Measurements from ENCODE around the gene HECA.
A peak's percentile ranks its signal among the peaks of the same experiment; 100 is the strongest.
"Not testable (repeated sequence)": the region's sequence is repeated elsewhere in the genome, so short reads cannot be mapped to it uniquely, and the experiment has no call there.

The HECA gene, protein sequence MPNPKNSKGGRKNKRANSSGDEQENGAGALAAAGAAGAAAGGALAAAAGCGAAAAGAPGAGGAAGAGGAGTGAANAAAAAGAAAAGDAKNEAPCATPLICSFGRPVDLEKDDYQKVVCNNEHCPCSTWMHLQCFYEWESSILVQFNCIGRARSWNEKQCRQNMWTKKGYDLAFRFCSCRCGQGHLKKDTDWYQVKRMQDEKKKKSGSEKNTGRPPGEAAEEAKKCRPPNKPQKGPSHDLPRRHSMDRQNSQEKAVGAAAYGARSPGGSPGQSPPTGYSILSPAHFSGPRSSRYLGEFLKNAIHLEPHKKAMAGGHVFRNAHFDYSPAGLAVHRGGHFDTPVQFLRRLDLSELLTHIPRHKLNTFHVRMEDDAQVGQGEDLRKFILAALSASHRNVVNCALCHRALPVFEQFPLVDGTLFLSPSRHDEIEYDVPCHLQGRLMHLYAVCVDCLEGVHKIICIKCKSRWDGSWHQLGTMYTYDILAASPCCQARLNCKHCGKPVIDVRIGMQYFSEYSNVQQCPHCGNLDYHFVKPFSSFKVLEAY

GRCh38 chr6:139134817-139135577, at the start of gene HECA:
Gene HECA, plus strand, starts transcription at chr6:139135080. Its CDS starts 317 bp downstream, at chr6:139135397.
- DNase-seq (ENCODE audit: low read depth) = peak; percentile 90

DNA sequence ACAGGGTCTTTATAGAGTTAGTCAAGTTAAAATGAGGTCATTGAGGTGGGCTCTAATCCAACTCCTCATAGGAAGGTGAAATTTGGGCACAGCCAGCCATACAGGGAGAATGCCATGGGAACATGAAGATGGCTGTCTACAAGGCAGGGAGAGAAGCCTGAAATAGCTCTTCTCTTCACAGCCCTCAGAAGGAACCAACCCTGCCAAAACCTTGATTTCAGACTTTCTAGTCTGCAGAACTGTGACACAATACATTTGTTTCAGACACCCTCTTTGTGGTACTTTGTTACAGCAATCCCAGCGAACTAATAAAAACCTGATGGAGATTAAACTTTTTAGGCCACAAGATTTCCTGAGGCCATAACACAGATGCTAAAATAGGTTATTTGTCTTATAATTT, 43.1 kb upstream of the HECA start:
- DNase-seq (ENCODE audit: low read depth) = no peak

DNA sequence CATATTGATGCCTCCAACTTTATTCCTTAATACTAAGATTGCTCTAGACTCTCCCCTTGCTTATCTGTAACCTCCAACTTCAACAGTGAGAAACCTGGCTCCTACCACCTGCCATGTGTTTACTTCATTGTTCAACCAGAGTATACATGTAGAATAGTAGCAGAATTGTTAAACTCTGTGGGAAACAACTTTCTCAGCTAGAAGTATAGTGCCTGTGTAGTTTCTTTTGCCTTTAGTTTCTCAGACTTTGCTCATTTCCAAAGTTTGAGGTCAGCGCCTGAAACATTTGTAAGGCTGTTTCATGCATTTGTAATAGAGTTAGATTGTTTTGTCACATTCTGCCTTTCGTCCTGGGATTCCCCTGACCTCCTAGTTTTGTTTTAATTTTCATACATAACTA, 34.9 kb upstream of the HECA start:
- no peak for DNase-seq (ENCODE audit: low read depth)

GRCh38 chr6:139107051-139107450, 27.8 kb upstream of the HECA start:
- DNase-seq (ENCODE audit: low read depth) = no peak

GRCh38 chr6:139108378-139108777, 26.5 kb upstream of the HECA start:
- DNase-seq (ENCODE audit: low read depth) = no peak

- DNase-seq (ENCODE audit: low read depth) = no peak
These were observed 25.3 kb upstream of the HECA start for GRCh38 chr6:139109558-139109957.

GRCh38 chr6:139112146-139112545, 22.7 kb upstream of the HECA start:
- DNase-seq (ENCODE audit: low read depth) = no peak

GRCh38 chr6:139112561-139112960, 22.3 kb upstream of the HECA start:
- no peak for DNase-seq (ENCODE audit: low read depth)

- DNase-seq (ENCODE audit: low read depth) = no peak
These were observed 20.1 kb upstream of the HECA start for GRCh38 chr6:139114746-139115145.

DNA sequence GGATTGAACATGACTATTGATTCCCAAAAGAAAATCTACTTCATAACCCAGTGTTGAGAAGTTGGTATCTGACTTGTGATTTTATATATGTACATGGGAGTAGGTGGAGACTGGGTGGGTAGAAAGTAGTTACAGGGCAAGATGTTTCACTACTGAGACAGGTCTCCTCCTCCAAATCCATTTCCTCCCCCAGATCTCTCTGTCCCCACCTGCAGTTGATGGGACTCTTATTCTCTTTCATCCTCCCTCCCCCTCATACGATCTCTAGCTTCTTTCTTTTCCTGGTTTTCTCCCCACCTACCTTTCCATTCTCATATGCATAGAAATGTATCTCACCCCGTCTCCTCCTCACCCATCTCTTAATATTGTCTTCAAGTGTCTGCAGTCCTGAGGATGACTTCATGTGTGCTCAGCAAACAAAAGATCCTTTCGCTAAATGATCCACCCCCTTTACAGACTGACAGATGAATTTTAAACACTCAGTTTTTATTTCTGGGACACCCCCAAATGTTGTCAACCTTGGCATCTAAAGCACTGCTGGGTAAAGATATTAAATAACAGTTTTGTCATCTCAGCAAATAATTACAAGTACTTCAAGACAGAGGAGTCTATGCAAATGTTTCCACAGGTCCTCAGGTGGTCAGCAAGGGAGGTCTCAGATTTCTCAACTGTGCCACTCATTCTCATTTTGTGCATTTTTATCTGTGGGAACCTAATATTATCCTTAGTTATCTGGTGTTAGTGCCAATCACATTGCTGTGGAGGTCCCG, 18.7 kb upstream of the HECA start:
- no peak for DNase-seq (ENCODE audit: low read depth)

GRCh38 chr6:139117734-139118133, 17.1 kb upstream of the HECA start:
- DNase-seq (ENCODE audit: low read depth) = no peak

DNA sequence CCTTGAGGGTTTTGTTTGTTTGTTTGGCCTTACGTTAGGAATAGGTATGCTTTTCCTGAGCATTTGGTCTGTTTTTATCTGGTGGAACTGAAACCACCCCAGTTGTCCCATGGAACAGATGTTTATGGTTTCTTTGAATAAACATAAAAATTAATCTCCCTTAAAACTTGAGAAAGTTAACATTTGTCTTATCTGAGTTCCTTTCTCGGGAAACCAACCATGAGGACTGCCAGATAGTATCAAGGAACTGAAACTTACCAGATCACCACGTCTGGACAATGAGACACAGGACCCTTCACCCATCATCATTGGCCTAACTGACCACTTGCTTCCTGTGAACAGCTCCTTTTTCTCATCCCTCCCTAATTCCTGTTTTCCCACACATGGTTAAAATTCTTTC, 15.3 kb upstream of the HECA start:
- no peak for DNase-seq (ENCODE audit: low read depth)

GRCh38 chr6:139122823-139123222, 12.1 kb upstream of the HECA start:
- DNase-seq (ENCODE audit: low read depth) = not testable (repeated sequence)

DNA sequence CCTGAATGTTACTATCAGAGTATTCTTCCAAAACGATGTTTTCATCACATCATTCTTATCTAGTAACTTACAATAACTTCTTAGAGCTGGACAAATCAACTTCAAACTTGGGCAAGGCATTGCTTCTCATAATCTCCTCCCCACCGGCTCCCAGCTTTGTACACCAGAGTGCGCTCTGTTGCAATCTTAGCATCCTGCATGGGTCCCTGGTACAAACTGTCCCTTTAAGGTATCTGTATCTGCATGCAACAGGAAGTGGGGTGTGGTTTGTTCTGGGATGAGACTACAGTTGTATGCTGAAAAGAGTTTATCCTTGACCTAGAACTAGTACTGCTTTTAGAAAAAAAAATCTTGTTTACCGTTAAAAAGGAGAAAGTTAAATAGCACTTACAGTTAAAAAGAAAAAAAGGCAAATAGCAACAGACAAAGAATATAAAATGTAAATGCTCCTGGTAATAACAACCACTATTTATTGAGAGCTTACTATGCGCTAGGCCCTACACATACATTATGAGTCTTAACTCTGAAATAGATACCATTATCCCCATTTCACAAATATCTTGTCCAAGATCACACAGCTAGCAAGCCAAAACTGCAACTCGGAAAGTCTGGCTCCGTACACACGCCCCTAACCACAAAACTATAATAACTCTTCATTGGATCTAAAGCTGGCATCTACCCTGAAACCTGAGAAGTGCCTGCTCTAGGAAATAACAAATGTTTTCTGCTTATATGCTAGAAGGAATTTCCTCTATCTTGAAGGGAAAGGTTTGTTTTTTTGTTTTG, 9.8 kb upstream of the HECA start:
- peak; percentile 48 for DNase-seq (ENCODE audit: low read depth)

DNA sequence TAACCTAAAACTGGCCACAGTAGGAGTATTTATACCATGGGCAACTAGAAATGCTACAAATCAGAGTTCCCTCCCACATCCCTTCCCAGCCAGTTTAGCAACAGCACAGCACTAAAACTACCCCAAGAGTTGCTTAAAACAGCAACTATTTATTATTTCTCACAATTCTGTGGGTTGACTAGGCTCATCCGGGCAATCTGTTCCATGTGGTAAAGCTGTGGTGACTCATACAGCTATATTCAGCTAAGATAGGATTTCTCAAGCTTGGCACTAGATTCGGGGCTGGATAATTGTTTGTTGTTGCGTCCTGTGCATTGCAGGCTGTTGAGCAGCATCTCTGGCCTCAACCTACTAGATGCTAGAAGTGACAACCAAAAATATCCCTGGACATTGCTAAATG, 8.6 kb upstream of the HECA start:
- DNase-seq (ENCODE audit: low read depth) = peak; percentile 91

GRCh38 chr6:139126931-139127330, 7.9 kb upstream of the HECA start:
- DNase-seq (ENCODE audit: low read depth) = no peak

- peak; percentile 93 for DNase-seq (ENCODE audit: low read depth)
These were observed 5.6 kb upstream of the HECA start for GRCh38 chr6:139129284-139129683.

DNA sequence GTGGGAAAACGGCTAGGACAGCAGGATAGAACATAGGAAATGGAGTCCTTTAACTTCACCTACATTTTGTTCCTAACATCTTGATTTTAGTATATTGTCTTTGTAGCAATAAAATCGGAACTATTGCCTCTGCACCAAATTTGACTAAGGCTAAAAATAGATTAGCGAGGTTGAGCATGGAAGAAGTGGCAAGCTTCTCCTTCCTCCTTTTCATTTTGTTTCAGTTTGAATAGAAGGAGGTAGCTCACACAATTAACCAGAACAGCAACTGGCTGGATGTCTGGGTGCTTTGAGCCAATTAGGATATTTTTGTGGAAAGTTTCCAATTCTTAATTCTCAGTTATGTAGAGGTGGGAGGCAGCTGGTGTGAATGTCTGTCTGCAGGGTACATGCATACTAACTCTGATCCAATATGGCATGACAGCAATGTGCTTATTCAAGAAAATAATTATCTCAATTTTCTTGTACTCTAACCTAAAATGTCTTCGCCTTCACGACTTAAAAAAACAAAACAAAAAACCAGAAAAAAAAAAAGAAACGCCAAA, 3.1 kb upstream of the HECA start:
- no peak for DNase-seq (ENCODE audit: low read depth)

- no peak for DNase-seq (ENCODE audit: low read depth)
These were observed 1.4 kb upstream of the HECA start for GRCh38 chr6:139133262-139134063.

DNA sequence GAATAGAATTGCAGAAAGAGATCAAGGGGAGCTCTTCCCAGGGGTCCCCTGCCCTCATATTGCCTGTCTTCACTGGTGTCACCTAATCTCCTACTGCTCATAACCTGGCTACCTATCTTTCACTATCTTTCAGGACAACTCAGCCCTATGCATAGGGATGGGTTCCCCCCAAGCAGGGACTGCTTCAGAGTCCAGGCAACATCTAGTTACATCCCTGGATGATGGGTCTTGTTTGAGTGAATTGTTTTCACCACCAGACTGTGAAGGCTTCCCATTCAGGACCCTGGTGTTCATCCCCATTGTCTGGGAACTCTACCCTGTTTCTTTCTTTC, 850 bp upstream of the HECA start:
- DNase-seq (ENCODE audit: low read depth) = no peak
